ENCODE results near the gene PRR30. TPM values are rescaled to one million over a fixed set of nuclear protein-coding genes. Genes with fewer than 3 reads are reported as not detected.

The PRR30 gene
- total RNA-seq, 1 experiment from 2014 or later: not detected

DNA sequence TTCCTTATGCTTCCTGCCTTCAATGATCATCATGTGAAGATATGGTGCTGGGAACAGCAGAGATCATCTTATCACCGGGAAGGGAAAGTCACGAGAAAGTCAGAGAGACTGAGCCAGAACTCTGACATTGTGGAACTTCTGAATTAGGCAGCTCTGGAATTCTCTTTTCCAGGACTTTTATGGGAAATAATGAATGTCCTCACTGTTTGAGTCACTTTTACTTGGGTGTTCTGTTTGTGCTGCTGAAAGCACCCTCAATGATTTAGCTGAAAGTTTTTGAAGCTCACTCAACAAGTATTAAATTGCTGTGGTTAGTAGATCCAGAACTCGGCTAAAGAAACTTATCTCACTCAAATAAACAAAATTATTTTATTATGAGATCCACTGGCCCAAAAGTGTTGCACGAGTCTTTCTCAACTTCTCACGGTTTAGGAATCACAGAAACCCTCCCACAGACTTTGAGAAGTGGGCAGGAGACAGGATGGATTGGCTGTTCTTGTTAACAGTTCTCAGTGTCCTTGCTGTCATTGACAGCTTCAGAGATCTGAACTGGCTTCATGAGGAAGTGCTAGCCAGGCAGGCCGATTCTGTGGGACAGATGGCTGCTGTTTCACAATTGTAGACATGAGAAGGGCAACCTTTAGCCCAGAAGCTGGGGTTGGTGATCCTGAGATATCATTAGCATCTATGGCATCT lies 46.3 kb upstream of the PRR30 start (continued):
- TF ChIP-seq, protein P1, sequence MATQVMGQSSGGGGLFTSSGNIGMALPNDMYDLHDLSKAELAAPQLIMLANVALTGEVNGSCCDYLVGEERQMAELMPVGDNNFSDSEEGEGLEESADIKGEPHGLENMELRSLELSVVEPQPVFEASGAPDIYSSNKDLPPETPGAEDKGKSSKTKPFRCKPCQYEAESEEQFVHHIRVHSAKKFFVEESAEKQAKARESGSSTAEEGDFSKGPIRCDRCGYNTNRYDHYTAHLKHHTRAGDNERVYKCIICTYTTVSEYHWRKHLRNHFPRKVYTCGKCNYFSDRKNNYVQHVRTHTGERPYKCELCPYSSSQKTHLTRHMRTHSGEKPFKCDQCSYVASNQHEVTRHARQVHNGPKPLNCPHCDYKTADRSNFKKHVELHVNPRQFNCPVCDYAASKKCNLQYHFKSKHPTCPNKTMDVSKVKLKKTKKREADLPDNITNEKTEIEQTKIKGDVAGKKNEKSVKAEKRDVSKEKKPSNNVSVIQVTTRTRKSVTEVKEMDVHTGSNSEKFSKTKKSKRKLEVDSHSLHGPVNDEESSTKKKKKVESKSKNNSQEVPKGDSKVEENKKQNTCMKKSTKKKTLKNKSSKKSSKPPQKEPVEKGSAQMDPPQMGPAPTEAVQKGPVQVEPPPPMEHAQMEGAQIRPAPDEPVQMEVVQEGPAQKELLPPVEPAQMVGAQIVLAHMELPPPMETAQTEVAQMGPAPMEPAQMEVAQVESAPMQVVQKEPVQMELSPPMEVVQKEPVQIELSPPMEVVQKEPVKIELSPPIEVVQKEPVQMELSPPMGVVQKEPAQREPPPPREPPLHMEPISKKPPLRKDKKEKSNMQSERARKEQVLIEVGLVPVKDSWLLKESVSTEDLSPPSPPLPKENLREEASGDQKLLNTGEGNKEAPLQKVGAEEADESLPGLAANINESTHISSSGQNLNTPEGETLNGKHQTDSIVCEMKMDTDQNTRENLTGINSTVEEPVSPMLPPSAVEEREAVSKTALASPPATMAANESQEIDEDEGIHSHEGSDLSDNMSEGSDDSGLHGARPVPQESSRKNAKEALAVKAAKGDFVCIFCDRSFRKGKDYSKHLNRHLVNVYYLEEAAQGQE (IDR thresholded peaks at IDR 0.05; ENCODE audit: low read depth): no peak
- TF ChIP-seq CBX3 (IDR thresholded peaks at IDR 0.05; ENCODE audit: low read depth): no peak
- no peak for TF ChIP-seq JUND (IDR thresholded peaks at IDR 0.05)
- TF ChIP-seq, protein P2, sequence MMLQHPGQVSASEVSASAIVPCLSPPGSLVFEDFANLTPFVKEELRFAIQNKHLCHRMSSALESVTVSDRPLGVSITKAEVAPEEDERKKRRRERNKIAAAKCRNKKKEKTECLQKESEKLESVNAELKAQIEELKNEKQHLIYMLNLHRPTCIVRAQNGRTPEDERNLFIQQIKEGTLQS (IDR thresholded peaks at IDR 0.05): no peak
- no peak for TF ChIP-seq SIN3A (IDR thresholded peaks at IDR 0.05; ENCODE audit: low read depth)
- no peak for TF ChIP-seq RAD21 (IDR thresholded peaks at IDR 0.05; ENCODE audit: low read depth)
- TF ChIP-seq ELF1 (IDR thresholded peaks at IDR 0.05; ENCODE audit: borderline replicate concordance, low read depth): no peak
- TF ChIP-seq EZH2 (IDR thresholded peaks at IDR 0.05): no peak

- DNase-seq (ENCODE audit: low read depth, low spot score) (no peak), ATAC-seq (no peak)
- H3K36me3 ChIP-seq (ENCODE audit: control insufficient read depth in 1 of 2, insufficient read depth in 2 of 2, low read length in 2 of 2): no peaks in the 10 kb centered on the region
- no peaks in the 10 kb centered on the region for H3K4me1 ChIP-seq (ENCODE audit: control insufficient read depth in 1 of 2, insufficient read depth in 2 of 2, low read length in 2 of 2)
- intact Hi-C loops (cut with micrococcal nuclease): no loop called here
- H3K9ac ChIP-seq (ENCODE audit: low read length): no peak overlapping the region
- CTCF ChIA-PET: no interaction called here
- POLR2A ChIA-PET: no interaction called here
- H3K4me3 ChIP-seq (replicated peaks in 1 of 2; ENCODE audit: low read depth in 1 of 2, low read length in 2 of 2): no peak overlapping the region
- no TSS peak for BruUV-seq (replicated peaks)
- no peaks in the 10 kb centered on the region for H3K9me2 ChIP-seq (ENCODE audit: insufficient read depth)
- H3K27me3 ChIP-seq (ENCODE audit: insufficient read depth, low read length): peaks cover 2% of the 10 kb centered on the region; the same call in 1 of the 2 replicates
- RAD21 ChIA-PET (ENCODE audit: low non-redundant PET in 1 of 2, low total read pairs in 2 of 2, uncharacterized antibody in 2 of 2, unreplicated experiment in 2 of 2): no interaction called here
- no peaks in the 10 kb centered on the region for H3K79me2 ChIP-seq (ENCODE audit: insufficient read depth, low read length)
- no peaks in the 10 kb centered on the region for H3K9me3 ChIP-seq (ENCODE audit: control insufficient read depth in 1 of 2, insufficient read depth in 1 of 2, low read depth in 1 of 2, low read length in 2 of 2)
- no peak for TF ChIP-seq ELF1 (IDR thresholded peaks at IDR 0.05; ENCODE audit: borderline replicate concordance, low read depth)
- TF ChIP-seq, protein P1 (IDR thresholded peaks at IDR 0.05; ENCODE audit: low read depth): no peak
- TF ChIP-seq POLR2A (IDR thresholded peaks at IDR 0.05; ENCODE audit: borderline replicate concordance, extremely low read depth, insufficient read depth, insufficient read length): no peak
- TF ChIP-seq EGR1 (IDR thresholded peaks at IDR 0.05; ENCODE audit: low read depth): no peak
- no peak for TF ChIP-seq CEBPB (IDR thresholded peaks at IDR 0.05; ENCODE audit: low read depth)
- TF ChIP-seq SRF (IDR thresholded peaks at IDR 0.05; ENCODE audit: low read depth): no peak
- H2AFZ ChIP-seq (ENCODE audit: low read depth, low read length, poor library complexity, severe bottlenecking): no peak overlapping the region
- no peaks in the 10 kb centered on the region for H4K20me1 ChIP-seq (ENCODE audit: insufficient read depth)
- H3K27ac ChIP-seq (ENCODE audit: low read depth, low read length): no peak overlapping the region
- H3K4me2 ChIP-seq (ENCODE audit: low read length): no peak overlapping the region
Observed at GRCh38 chr2:27184115-27184514, 44.9 kb upstream of the PRR30 start.

Measured in HCT116 (cell line).